Measurements from ENCODE around the gene PCDH8. TPM values are rescaled to one million over a fixed set of nuclear protein-coding genes. Genes with fewer than 3 reads are reported as not detected.

Gene PCDH8
- total RNA-seq, 4 donors from 2014 or later = 0.04 to 0.84 TPM; not detected in 2

GRCh38 chr13:52891706-52892105, 43.3 kb upstream of the PCDH8 start:
- intact Hi-C loops (cut with DNase I; ENCODE audit: low total_unique reads) = no loop called here
- TF ChIP-seq POLR2A (IDR thresholded peaks at IDR 0.05) (no peak), CTCF (IDR thresholded peaks at IDR 0.05) (no peak)
- no peak for DNase-seq (ENCODE audit: low spot score in 2 of 2)
- 83 to 86% methylated on average over 5 of the region's 5 CpGs for WGBS, 2 donors
- no peak overlapping the region for H3K4me3 ChIP-seq (ENCODE audit: low read depth, poor library complexity, severe bottlenecking)

- intact Hi-C loops (cut with DNase I; ENCODE audit: low total_unique reads) = no loop called here
- no peak for TF ChIP-seq CTCF (IDR thresholded peaks at IDR 0.05)
- no peak for TF ChIP-seq POLR2A (IDR thresholded peaks at IDR 0.05)
- no peak for DNase-seq (ENCODE audit: low spot score in 2 of 2)
- H3K4me3 ChIP-seq (ENCODE audit: low read depth, poor library complexity, severe bottlenecking) = no peak overlapping the region
- WGBS, 2 donors = 77 to 84% methylated on average over 1 of the region's 1 CpG
Measured at GRCh38 chr13:52887165-52887564, 38.7 kb upstream of the PCDH8 start.

- TF ChIP-seq CTCF (IDR thresholded peaks at IDR 0.05) = no peak
- TF ChIP-seq POLR2A (IDR thresholded peaks at IDR 0.05) = no peak
- 59 to 62% methylated on average over 5 of the region's 5 CpGs for WGBS, 2 donors
- intact Hi-C loops (cut with DNase I; ENCODE audit: low total_unique reads) = no loop called here
- no peak for DNase-seq (ENCODE audit: low spot score in 2 of 2)
- no peak overlapping the region for H3K4me3 ChIP-seq (ENCODE audit: low read depth, poor library complexity, severe bottlenecking)
Measured at GRCh38 chr13:52885141-52885540, 36.7 kb upstream of the PCDH8 start.

GRCh38 chr13:52884429-52885010, 36.1 kb upstream of the PCDH8 start:
- intact Hi-C loops (cut with DNase I; ENCODE audit: low total_unique reads) = no loop called here
- WGBS, 2 donors = 43 to 56% methylated on average over 7 of the region's 7 CpGs
- TF ChIP-seq POLR2A (IDR thresholded peaks at IDR 0.05) = no peak
- TF ChIP-seq CTCF (IDR thresholded peaks at IDR 0.05) = no peak
- no peak for DNase-seq (ENCODE audit: low spot score in 2 of 2)
- H3K4me3 ChIP-seq (ENCODE audit: low read depth, poor library complexity, severe bottlenecking) = no peak overlapping the region

GRCh38 chr13:52882785-52883184, 34.3 kb upstream of the PCDH8 start:
- WGBS, 2 donors = 27 to 57% methylated on average over 2 of the region's 2 CpGs
- H3K4me3 ChIP-seq (ENCODE audit: low read depth, poor library complexity, severe bottlenecking) = no peak overlapping the region
- intact Hi-C loops (cut with DNase I; ENCODE audit: low total_unique reads) = no loop called here
- no peak for TF ChIP-seq POLR2A (IDR thresholded peaks at IDR 0.05)
- no peak for TF ChIP-seq CTCF (IDR thresholded peaks at IDR 0.05)
- no peak for DNase-seq (ENCODE audit: low spot score in 2 of 2)

Measured in lower leg skin (tissue), 4 donors.